GM10248 (cell line): ENCODE data around the gene PYGM.
A peak's percentile ranks its signal among the peaks of the same experiment; 100 is the strongest.

Experiments
- CTCF ChIA-PET: fragments of 300-600 bp; sonication (Branson Sonifier 250); formaldehyde crosslinking; extraction: SDS; loops from one replicate; lab custom pipeline; 2021; ENCODE audit warnings: antibody characterized with exemption; lab: Yijun Ruan, JAX
- POLR2A ChIA-PET: fragments of 350-650 bp; sonication (Branson Sonifier 250); formaldehyde crosslinking; extraction: SDS; loops from one replicate; lab custom pipeline; 2020; ENCODE audit warnings: antibody characterized with exemption; lab: Yijun Ruan, JAX
- DNase-seq: peaks from one replicate; pipeline ENCODE4 v3.0.0; 2012; ENCODE audit errors: extremely low spot score
- TF ChIP-seq, protein P1 (sequence below): IDR thresholded peaks from 2 replicates; pipeline ENCODE4 v1.5.1; 2012; ENCODE audit warnings: mild to moderate bottlenecking, low read depth; ENCODE audit errors: extremely low read depth, missing control alignments, control extremely low read depth

Gene PYGM

GRCh38 chr11:64755681-64756361, 4.0 kb downstream of the PYGM start:
- POLR2A ChIA-PET = interaction anchor here (0.5 kb wide), 1 partner anchor 144 kb away, joined by 5 read pairs; no protein-coding TSS in a partner anchor
- DNase-seq = peak; percentile 8
- TF ChIP-seq, protein P1, sequence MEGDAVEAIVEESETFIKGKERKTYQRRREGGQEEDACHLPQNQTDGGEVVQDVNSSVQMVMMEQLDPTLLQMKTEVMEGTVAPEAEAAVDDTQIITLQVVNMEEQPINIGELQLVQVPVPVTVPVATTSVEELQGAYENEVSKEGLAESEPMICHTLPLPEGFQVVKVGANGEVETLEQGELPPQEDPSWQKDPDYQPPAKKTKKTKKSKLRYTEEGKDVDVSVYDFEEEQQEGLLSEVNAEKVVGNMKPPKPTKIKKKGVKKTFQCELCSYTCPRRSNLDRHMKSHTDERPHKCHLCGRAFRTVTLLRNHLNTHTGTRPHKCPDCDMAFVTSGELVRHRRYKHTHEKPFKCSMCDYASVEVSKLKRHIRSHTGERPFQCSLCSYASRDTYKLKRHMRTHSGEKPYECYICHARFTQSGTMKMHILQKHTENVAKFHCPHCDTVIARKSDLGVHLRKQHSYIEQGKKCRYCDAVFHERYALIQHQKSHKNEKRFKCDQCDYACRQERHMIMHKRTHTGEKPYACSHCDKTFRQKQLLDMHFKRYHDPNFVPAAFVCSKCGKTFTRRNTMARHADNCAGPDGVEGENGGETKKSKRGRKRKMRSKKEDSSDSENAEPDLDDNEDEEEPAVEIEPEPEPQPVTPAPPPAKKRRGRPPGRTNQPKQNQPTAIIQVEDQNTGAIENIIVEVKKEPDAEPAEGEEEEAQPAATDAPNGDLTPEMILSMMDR = no peak
- CTCF ChIA-PET = interaction anchor here (1.3 to 1.4 kb wide), 2 partner anchors 8 to 401 kb away, joined by 4 to 6 read pairs; no protein-coding TSS in a partner anchor

DNA sequence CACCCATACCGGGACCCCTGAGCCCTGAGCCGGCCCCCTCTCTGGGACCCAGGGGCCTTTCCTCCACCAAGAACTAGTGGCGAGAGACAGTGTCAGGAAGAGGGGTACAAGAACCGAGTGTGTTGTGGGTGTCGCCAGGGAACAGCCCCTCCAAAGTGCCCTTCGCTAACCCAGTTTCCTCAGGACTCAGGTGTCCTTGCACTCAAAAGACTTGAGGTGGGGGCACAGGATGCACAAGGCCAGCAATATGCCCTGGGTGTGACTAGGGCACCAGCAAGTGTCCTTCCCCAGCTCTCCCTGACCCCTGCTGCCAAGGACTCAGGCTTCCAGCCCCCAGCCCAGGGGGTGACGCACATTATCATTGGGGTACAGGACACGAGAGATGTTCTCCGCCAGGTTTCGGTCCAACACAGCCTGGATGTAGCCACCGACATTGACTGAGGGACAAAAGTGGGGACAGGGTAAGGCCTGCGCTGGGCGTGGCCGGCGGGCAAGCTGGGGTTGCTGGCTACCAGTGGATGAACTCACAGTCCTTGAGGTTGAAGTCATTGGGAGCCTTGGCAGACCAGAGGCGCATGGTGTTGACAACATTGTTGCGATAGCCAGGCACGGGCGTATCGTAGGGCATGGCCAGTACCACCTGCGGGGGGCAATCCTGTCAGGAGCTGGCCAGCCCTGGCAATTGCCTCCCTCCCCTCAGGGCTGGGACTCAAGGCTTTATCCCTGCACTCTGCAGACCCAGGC, 4.7 kb downstream of the PYGM start:
- POLR2A ChIA-PET = interaction anchor here (0.5 kb wide), 1 partner anchor 145 kb away, joined by 5 read pairs; no protein-coding TSS in a partner anchor
- CTCF ChIA-PET = interaction anchor here (1.0 to 1.4 kb wide), 3 partner anchors 9 to 400 kb away, joined by 3 to 6 read pairs (median 4); no protein-coding TSS in a partner anchor
- TF ChIP-seq, protein P1 = no peak
- DNase-seq = no peak

DNA sequence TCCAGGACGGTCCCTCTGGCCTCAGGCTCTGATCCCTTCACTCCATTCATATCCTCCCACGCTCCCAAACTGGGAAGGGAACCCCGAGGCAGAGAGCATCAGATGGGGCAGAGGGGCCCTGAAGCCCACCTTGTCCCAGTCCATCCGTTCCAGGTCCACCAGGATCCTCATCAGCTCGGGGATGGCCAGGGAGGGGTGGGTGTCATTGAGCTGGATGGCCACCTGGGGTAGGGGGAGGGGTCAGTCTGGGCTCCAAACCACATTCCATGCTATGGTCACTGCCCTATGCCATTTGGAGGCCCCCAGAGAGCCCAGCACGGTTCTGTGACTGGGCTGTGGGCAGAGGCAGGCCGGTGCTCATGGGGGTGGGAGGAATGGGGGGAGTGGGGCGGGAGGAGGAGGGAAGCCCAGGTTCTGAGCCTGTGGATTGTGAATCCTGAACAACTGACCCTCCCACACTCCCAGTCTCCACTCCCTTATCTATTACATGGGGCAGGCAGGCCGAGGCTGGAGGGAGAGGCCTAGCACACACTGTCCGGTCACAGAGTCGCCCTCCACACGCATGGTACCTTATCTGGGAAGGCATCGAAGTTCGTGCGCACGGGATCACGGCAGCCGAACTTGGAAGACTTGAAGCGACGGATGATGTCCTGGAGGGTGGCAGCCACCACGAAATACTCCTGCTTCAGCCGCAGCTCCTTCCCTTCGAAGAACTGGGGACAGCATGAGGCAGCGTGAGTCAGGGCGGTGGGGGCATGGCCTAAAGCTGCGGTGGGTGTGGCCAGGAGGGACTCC, 5.5 kb downstream of the PYGM start:
- TF ChIP-seq, protein P1 = no peak
- no peak for DNase-seq
- CTCF ChIA-PET = interaction anchor here (1.0 to 1.3 kb wide), 3 partner anchors 9 to 17 kb away, joined by 3 to 6 read pairs (median 3); no protein-coding TSS in a partner anchor
- POLR2A ChIA-PET = no interaction called here

GRCh38 chr11:64753380-64754123, 6.2 kb downstream of the PYGM start:
- CTCF ChIA-PET = interaction anchor here (0.9 to 1.0 kb wide), 2 partner anchors 9 to 18 kb away, joined by 3 read pairs; partner anchors contain the start of gene RASGRP2
- POLR2A ChIA-PET = no interaction called here
- TF ChIP-seq, protein P1 = no peak
- DNase-seq = no peak

DNA sequence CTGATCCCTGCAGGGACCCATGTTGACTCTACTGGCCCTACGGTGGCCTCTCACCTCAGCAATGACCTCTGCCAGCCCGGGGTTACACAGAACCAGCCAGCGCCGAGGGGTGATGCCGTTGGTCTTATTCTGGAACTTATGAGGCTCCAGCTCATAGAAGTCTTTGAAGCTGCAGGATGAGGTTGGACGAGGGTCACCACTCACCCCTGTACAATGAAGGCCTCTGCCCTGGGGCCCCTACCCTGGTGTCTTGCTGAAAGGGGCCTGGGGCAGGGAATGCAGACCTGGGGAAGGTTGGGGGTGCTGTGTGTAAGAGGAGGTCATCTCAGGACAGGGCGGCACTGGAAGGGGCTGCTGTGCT, 6.8 kb downstream of the PYGM start:
- ChIA-PET CTCF (interaction anchor here (0.9 to 1.0 kb wide), 3 partner anchors 9 to 18 kb away, joined by 3 to 4 read pairs (median 3); partner anchors contain the start of gene RASGRP2), POLR2A (no interaction called here)
- TF ChIP-seq, protein P1 = no peak
- no peak for DNase-seq
